GM12873 (cell line): ENCODE data around the gene PPP4R1.

ENCODE experiments used
- CTCF ChIP-seq: IDR thresholded peaks from 2 replicates; pipeline ENCODE4 v1.5.1; 2012; ENCODE audit warnings: low read depth, mild to moderate bottlenecking, moderate library complexity, low read length, control low read depth; ENCODE audit not compliant: insufficient read depth; ENCODE audit errors: missing control alignments

Gene PPP4R1

GRCh38 chr18:9599328-9599727 is 15.0 kb downstream of the PPP4R1 start:
- no peak for TF ChIP-seq CTCF

GRCh38 chr18:9597609-9598008 is 16.8 kb downstream of the PPP4R1 start:
- TF ChIP-seq CTCF, result no peak

- no peak for TF ChIP-seq CTCF
Measured at GRCh38 chr18:9596843-9597526, 17.4 kb downstream of the PPP4R1 start.

GRCh38 chr18:9596226-9596625 is 18.1 kb downstream of the PPP4R1 start:
- TF ChIP-seq CTCF, result no peak

GRCh38 chr18:9594823-9595596 is 19.3 kb downstream of the PPP4R1 start:
- no peak for TF ChIP-seq CTCF

GRCh38 chr18:9587924-9588323 is 26.4 kb downstream of the PPP4R1 start:
- TF ChIP-seq CTCF, result no peak

GRCh38 chr18:9586814-9587213 is 27.5 kb downstream of the PPP4R1 start:
- TF ChIP-seq CTCF, result no peak
